Spleen (tissue), 13 donors: ENCODE measurements around the gene ZNF729. TPM values are rescaled to one million over a fixed set of nuclear protein-coding genes. Genes with fewer than 3 reads are reported as not detected.

ENCODE experiments used
- DNase-seq: peaks from one replicate; pipeline ENCODE4 v3.0.0-alpha.2; 2020
- H3K27ac ChIP-seq, 8 donors: fragments of 200-600 bp; sonication (generic) in 7 of 8; 1 replicate in 4 of 8; 2 replicates in 4 of 8; pipeline versions ENCODE4 v1.5.0 to v1.8.0; 2016 to 2021; ENCODE audit warnings: inconsistent platforms in 4 of 8, mild to moderate bottlenecking in 4 of 8, moderate library complexity in 1 of 8
- H3K27me3 ChIP-seq, 7 donors: fragments of 200-600 bp; sonication (generic) in 6 of 7; replicated peaks in 1 of 7; 1 replicate in 4 of 7; 2 replicates in 3 of 7; pipeline versions ENCODE4 v1.5.0 to v1.8.0; 2016 to 2021; ENCODE audit warnings: inconsistent platforms in 3 of 7, mild to moderate bottlenecking in 1 of 7
- H3K36me3 ChIP-seq, 6 donors: fragments of 200-600 bp; sonication (generic) in 5 of 6; 1 replicate in 4 of 6; 2 replicates in 2 of 6; pipeline versions ENCODE4 v1.5.0 to v1.8.0; 2016 to 2021; ENCODE audit warnings: inconsistent platforms in 2 of 6
- H3K4me1 ChIP-seq, 6 donors: fragments of 200-600 bp; sonication (generic) in 5 of 6; 1 replicate in 3 of 6; 2 replicates in 3 of 6; pipeline versions ENCODE4 v1.5.0 to v1.8.0; 2016 to 2021; ENCODE audit warnings: inconsistent platforms in 3 of 6
- H3K4me3 ChIP-seq, 8 donors: fragments of 200-600 bp; sonication (generic) in 7 of 8; 1 replicate in 4 of 8; 2 replicates in 4 of 8; pipeline versions ENCODE4 v1.5.0 to v1.8.0; 2016 to 2021; ENCODE audit warnings: inconsistent platforms in 4 of 8, mild to moderate bottlenecking in 4 of 8, moderate library complexity in 2 of 8
- H3K9me3 ChIP-seq, 8 donors: fragments of 200-600 bp; sonication (generic) in 7 of 8; 1 replicate in 4 of 8; 2 replicates in 4 of 8; pipeline versions ENCODE4 v1.5.0 to v1.8.0; 2016 to 2021; ENCODE audit warnings: inconsistent platforms in 4 of 8
- POLR2A ChIP-seq, 3 donors: fragments of 450-650 bp; IDR thresholded peaks; one replicate each; pipeline ENCODE4 v1.5.1; 2017; ENCODE audit warnings: antibody characterized with exemption in 3 of 3, mild to moderate bottlenecking in 1 of 3
- POLR2AphosphoS5 ChIP-seq, 3 donors: sonication (generic); formaldehyde crosslinking; IDR thresholded peaks; one replicate each; pipeline ENCODE4 v1.5.1; 2017; ENCODE audit warnings: antibody characterized with exemption in 3 of 3
- WGBS, 5 donors: extraction: QIAGEN DNeasy Blood & Tissue Kit in 3 of 5; methylation state at CpG; one replicate each; pipeline versions ENCODE4 v1.1.5 to v1.1.7; 2013 to 2018; 5-methylcytosine and 5-hydroxymethylcytosine counted together
- intact Hi-C: fragments of 100-400 bp; cut with DNase I; formaldehyde crosslinking; loops from one replicate; pipeline ENCODE4 v1.15.0; 2023; ENCODE audit warnings: low total_unique reads
- long read RNA-seq, 2 donors: transcript quantifications; one replicate each; lab custom pipeline, GENCODE V29; 2026
- polyA plus RNA-seq, 3 donors: library from polyadenylated mRNA; stranded (reverse); fragments of 200-250 nt; gene quantifications; one replicate each; pipeline ENCODE4 v1.2.1, GENCODE V29; 2013
- total RNA-seq, 7 donors: library from RNA; depleted of rRNA in 3 of 7; stranded (reverse); fragments of >200 nt in 3 of 7; fragmentation: NEBNext Ultra II Directional in 4 of 7; extraction: Animal tissue kit (Norgen Biotek cat#: 25700) in 4 of 7; gene quantifications; one replicate each; pipeline versions ENCODE4 v1.1.0 to v1.2.1, GENCODE V29; 2016 to 2021
- TF ChIP-seq, protein P1 (sequence below), 11 experiments: fragments of 200-600 bp in 7 of 11; fragments of 450-650 bp in 4 of 11; sonication (generic) in 4 of 11; IDR thresholded peaks in 8 of 11; conservative IDR thresholded peaks in 3 of 11; 1 replicate in 7 of 11; 2 replicates in 4 of 11; pipeline versions ENCODE4 v1.4.0 to v1.8.0; 2016 to 2021; ENCODE audit warnings: antibody characterized with exemption in 11 of 11, inconsistent platforms in 4 of 11, mild to moderate bottlenecking in 1 of 11
- donor health status: healthy with polysubstance abuse.
- donor health status: DM: no; HTN: no; CAD: no; lungs with moderate emphysema.
- donor health status: DM: no; HTN: no; CAD: no.
- donor health status: Bipolar disorder and iron deficiency.
- donor health status: healthy.
- donor health status: DM: no; HTN: no; CAD: no.
- donor health status: DM: yes; HTN: yes; CAD: no.

ZNF729 gene
- total RNA-seq (not detected), polyA plus RNA-seq (not detected)
- long read RNA-seq, donor 1, result 0 reads
- long read RNA-seq, donor 2, result 0 reads

DNA sequence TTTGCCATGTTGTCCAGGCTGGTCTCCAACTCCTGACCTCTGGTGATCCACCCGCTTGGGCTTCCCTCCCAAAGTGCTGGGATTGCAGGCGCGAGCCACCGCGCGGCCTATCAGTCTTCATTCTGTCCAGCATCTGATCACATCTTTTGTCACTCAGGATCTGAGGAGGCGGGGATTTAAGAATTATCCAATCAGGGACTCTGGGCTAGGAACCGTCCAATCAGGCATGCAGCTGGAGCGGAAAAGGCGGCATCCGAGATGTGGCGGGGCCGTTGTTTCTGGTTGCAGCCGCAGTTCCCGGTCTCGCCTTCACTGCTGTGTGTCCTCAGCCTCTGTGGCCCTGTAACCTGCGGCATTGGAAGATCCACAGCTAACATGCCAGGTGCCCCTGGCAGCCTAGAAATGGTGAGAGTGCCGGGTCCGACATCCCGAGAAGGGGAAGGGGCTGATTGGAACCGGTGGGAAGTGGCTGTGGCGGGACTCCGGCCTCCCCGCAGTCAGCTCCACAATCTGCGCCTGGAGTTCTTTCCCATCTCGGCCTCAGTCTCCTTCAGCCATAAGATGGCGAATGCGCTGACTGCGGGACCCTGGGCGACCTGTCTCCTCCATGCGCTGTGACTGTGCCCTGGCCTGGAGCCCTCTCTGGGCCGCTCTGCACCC lies at the start of gene ZNF729:
Gene ZNF729, plus strand, starts transcription at position 291 of the 660 bp plus-strand sequence. Its CDS starts 85 bp downstream, at position 376.
- 8 to 15% (median 11%) methylated on average over 20 to 32 of the region's 32 CpGs for WGBS, 5 donors
- H3K4me1 ChIP-seq, result no peaks in the 10 kb centered on the region
- intact Hi-C loops, result no loop called here
- TF ChIP-seq, protein P1, sequence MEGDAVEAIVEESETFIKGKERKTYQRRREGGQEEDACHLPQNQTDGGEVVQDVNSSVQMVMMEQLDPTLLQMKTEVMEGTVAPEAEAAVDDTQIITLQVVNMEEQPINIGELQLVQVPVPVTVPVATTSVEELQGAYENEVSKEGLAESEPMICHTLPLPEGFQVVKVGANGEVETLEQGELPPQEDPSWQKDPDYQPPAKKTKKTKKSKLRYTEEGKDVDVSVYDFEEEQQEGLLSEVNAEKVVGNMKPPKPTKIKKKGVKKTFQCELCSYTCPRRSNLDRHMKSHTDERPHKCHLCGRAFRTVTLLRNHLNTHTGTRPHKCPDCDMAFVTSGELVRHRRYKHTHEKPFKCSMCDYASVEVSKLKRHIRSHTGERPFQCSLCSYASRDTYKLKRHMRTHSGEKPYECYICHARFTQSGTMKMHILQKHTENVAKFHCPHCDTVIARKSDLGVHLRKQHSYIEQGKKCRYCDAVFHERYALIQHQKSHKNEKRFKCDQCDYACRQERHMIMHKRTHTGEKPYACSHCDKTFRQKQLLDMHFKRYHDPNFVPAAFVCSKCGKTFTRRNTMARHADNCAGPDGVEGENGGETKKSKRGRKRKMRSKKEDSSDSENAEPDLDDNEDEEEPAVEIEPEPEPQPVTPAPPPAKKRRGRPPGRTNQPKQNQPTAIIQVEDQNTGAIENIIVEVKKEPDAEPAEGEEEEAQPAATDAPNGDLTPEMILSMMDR (IDR thresholded peaks at IDR 0.05 in 8 of 11, conservative IDR thresholded peaks at IDR 0.05 in 3 of 11), result no peak
- TF ChIP-seq POLR2A (IDR thresholded peaks at IDR 0.05) (no peak), POLR2AphosphoS5 (IDR thresholded peaks at IDR 0.05) (no peak)
- no peak within 1 kb of the TSS for H3K4me3 ChIP-seq
- H3K9me3 ChIP-seq, result peaks cover 0 to 87% (median 43%) of the 10 kb centered on the region in 8 donors
- H3K36me3 ChIP-seq, result no peaks in the 10 kb centered on the region
- peaks cover 0 to 22% (median 0%) of the 10 kb centered on the region in 7 donors for H3K27me3 ChIP-seq
- no peak for DNase-seq
- no peak within 1 kb of the TSS for H3K27ac ChIP-seq

GRCh38 chr19:22256856-22257255 lies 29.4 kb upstream of the ZNF729 start:
- H3K36me3 ChIP-seq, result no peaks in the 10 kb centered on the region
- TF ChIP-seq, protein P1 (IDR thresholded peaks at IDR 0.05 in 8 of 11, conservative IDR thresholded peaks at IDR 0.05 in 3 of 11), result no peak
- TF ChIP-seq POLR2AphosphoS5 (IDR thresholded peaks at IDR 0.05) (no peak), POLR2A (IDR thresholded peaks at IDR 0.05) (no peak)
- no peaks in the 10 kb centered on the region for H3K4me1 ChIP-seq
- peaks cover 0 to 6% (median 0%) of the 10 kb centered on the region in 7 donors for H3K27me3 ChIP-seq
- DNase-seq, result no peak
- intact Hi-C loops, result no loop called here
- peaks cover 0 to 74% (median 33%) of the 10 kb centered on the region in 8 donors for H3K9me3 ChIP-seq
- H3K27ac ChIP-seq, result no peak overlapping the region
- H3K4me3 ChIP-seq, result no peak overlapping the region

DNA sequence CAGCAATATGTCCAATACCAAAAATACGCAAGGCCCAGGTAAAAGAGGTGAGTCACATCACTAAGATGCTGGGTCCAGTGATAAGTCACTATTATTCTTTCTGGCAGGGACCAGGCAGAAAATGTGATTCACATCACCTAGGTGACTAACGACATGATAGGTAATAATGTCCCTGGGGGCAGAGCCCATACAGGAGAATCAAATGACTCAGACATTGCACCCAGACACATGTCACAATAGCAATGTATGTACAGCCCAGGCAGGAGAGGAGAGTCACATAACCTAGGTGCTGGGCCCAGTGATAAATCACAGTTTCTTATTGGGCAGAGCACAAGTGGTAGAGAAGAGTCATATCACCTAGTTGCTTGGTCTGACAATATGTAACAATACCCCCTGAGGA lies 28.9 kb upstream of the ZNF729 start:
- TF ChIP-seq, protein P1 (IDR thresholded peaks at IDR 0.05 in 8 of 11, conservative IDR thresholded peaks at IDR 0.05 in 3 of 11), result no peak
- TF ChIP-seq POLR2AphosphoS5 (IDR thresholded peaks at IDR 0.05) (no peak), POLR2A (IDR thresholded peaks at IDR 0.05) (no peak)

DNA sequence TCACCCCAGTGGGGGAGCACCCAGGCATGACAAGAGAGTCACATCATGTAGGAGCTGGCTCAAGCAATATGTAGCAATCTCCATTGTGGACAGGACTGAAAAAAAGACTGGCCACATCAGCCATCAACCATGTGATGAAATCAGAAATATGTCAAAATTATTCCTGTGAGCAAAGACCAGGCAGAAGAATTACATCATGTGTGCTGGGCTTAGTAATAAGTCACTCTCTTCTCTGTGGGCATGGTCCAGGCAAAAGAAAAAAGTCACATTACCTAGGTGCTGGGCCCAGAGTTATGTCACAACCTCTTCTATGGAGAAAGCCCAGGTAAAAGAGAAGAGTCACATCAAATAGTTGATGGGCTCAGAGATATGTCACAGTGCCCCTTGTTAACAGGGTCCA lies 28.3 kb upstream of the ZNF729 start:
- H3K9me3 ChIP-seq, result peaks cover 0 to 74% (median 38%) of the 10 kb centered on the region in 8 donors
- no peaks in the 10 kb centered on the region for H3K4me1 ChIP-seq
- H3K27ac ChIP-seq, result no peak overlapping the region
- intact Hi-C loops, result no loop called here
- DNase-seq, result no peak
- no peak overlapping the region for H3K4me3 ChIP-seq
- TF ChIP-seq POLR2AphosphoS5 (IDR thresholded peaks at IDR 0.05) (no peak), POLR2A (IDR thresholded peaks at IDR 0.05) (no peak)
- TF ChIP-seq, protein P1 (IDR thresholded peaks at IDR 0.05 in 8 of 11, conservative IDR thresholded peaks at IDR 0.05 in 3 of 11), result no peak
- peaks cover 0 to 8% (median 0%) of the 10 kb centered on the region in 7 donors for H3K27me3 ChIP-seq
- no peaks in the 10 kb centered on the region for H3K36me3 ChIP-seq

More for the DNA sequence above, 28.9 kb upstream of the ZNF729 start:
- H3K9me3 ChIP-seq, result peaks cover 0 to 74% (median 37%) of the 10 kb centered on the region in 8 donors
- no peaks in the 10 kb centered on the region for H3K36me3 ChIP-seq
- 79 to 89% (median 81%) methylated on average over 2 of the region's 2 CpGs for WGBS, 5 donors
- no peak overlapping the region for H3K27ac ChIP-seq
- intact Hi-C loops, result no loop called here
- no peak for DNase-seq
- H3K4me1 ChIP-seq, result no peaks in the 10 kb centered on the region
- peaks cover 0 to 8% (median 0%) of the 10 kb centered on the region in 7 donors for H3K27me3 ChIP-seq
- no peak overlapping the region for H3K4me3 ChIP-seq
